PC-3 (cell line): ENCODE data around the gene RHOT2.

Source experiments
- CTCF ChIP-seq: fragments of 300-600 bp; sonication (generic); conservative IDR thresholded peaks from 2 replicates; pipeline ENCODE4 v1.5.1; 2017; ENCODE audit warnings: antibody characterized with exemption, low read depth, mild to moderate bottlenecking, low read length
- EZH2 ChIP-seq: fragments of 300-600 bp; sonication (generic); IDR thresholded peaks from one replicate; pipeline ENCODE4 v1.6.1; 2017; ENCODE audit warnings: antibody characterized with exemption, mild to moderate bottlenecking, low read length; ENCODE audit not compliant: unreplicated experiment
- EZH2phosphoT487 ChIP-seq: fragments of 300-600 bp; sonication (generic); IDR thresholded peaks from 2 replicates; pipeline ENCODE4 v1.6.1; 2018; ENCODE audit warnings: mild to moderate bottlenecking, antibody characterized with exemption, low read length, borderline replicate concordance

DNA sequence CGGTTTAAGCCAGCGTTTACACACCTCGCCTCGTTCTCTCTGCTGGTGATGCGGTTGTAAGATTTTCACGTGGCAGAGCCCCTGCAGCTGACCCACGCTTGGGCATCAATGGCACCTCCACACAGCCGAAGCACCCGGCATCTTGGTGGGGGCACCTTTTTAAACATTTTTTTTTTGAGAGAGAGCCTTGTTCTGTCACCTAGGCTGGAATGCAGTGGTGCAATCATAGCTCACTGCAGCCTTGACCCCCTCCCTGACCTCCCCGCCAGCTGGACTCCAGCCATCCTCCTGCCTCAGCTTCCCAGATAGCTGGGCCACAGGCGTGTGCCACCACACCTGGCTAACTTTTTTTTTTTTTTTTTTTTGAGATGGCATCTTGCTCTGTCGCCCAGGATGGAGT lies 13.9 kb upstream of the RHOT2 start:
- no peak for TF ChIP-seq CTCF
- no peak for TF ChIP-seq EZH2
- no peak for TF ChIP-seq EZH2phosphoT487
